DMS53 treated with DMSO at 0.1 percent for 48 hours (cell line): ENCODE measurements around the gene JAGN1.
"Not testable (repeated sequence)": the region's sequence is repeated elsewhere in the genome, so short reads cannot be mapped to it uniquely, and the experiment has no call there.

Experiments used
- DNase-seq: peaks from one replicate; lab custom pipeline; 2025; ENCODE audit not compliant: unreplicated experiment; lab: John Stamatoyannopoulos, UW

Gene JAGN1

GRCh38 chr3:9916734-9917680 is 26.6 kb downstream of the JAGN1 start, which contains the start of gene IL17RC:
Gene IL17RC, plus strand, starts transcription at chr3:9917098. Its CDS starts 218 bp downstream, at chr3:9917316.
- DNase-seq = peak; percentile 50

DNA sequence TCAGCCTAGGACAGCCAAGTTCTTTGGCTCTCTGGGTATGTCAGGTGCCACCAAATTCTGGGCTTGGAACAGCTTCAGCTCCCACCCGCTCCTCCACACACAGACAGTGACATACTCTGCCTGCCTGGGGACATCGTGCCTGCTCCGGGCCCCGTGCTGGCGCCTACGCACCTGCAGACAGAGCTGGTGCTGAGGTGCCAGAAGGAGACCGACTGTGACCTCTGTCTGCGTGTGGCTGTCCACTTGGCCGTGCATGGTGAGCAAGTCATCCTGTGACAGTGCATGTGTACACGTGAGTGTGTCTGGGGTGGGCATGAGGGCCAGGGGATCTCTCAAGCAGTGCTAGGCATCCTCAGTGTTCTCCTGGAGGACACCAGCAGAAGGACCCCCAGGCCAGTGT is 27.4 kb downstream of the JAGN1 start:
- no peak for DNase-seq

DNA sequence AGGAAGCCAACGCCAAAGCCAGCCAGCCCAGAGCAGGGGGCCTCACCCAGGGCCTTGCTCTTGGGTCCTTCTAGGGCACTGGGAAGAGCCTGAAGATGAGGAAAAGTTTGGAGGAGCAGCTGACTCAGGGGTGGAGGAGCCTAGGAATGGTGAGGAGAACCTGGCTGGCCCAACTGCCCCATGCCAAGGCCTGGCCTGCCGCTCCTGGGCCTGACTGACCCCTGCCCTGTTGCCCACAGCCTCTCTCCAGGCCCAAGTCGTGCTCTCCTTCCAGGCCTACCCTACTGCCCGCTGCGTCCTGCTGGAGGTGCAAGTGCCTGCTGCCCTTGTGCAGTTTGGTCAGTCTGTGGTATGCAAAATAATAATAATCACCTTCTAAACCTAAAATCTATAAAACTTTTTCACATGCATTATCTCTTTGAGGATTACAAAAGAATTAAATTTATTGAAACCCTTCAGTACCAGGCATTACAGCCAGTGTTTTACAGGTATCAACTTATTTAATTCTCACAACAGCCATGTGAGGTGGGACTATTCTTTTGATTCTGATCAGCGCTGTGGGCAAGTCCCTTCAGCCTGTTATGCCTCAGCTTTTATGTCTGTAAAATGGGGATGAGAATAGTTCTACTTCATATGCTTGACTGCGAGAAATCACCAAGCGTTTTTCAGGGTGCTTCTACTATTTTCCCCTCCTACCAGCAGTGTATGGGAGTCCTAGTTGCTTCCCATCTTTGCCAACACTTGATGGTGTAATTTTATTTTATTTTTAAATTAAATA is 28.0 kb downstream of the JAGN1 start:
- no peak for DNase-seq

DNA sequence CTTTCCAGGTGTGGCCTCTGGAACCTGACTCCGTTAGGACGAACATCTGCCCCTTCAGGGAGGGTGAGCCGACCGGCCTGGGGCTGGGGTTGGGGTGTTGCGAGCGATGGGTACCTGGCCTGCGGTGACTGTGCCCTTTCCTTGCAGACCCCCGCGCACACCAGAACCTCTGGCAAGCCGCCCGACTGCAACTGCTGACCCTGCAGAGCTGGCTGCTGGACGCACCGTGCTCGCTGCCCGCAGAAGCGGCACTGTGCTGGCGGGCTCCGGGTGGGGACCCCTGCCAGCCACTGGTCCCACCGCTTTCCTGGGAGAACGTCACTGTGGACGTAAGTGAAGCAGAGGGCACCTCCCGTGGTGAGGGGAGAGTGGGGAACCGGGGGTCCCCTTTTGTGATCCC is 37.7 kb downstream of the JAGN1 start:
- no peak for DNase-seq

DNA sequence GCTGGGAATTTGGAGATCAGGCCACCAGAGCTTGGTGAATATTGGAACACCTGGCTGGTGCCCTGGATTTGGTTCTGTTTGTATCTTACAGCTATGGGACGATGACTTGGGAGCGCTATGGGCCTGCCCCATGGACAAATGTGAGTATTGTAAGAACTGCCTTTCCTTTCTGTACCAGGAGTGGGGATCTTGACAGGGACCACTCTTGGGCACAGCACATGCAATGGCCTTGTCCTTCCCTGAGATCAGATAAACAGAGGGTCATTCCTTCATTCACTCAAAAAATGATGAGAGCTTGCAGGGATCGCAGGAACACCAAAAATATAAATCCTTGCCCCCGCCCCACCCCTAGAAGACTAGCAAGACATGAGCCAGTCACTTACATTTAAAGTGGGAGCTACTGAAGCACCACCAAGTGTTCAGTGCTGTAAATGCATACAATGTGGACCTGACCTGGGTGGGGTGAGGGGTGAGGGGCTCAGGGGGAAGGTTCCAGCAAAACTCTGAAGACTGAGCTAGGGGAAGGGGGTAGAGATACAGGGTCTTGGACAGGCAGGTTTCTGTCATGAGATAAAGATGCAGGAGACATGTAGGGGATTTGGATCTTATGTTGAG is 40.5 kb downstream of the JAGN1 start:
- DNase-seq = no peak

DNA sequence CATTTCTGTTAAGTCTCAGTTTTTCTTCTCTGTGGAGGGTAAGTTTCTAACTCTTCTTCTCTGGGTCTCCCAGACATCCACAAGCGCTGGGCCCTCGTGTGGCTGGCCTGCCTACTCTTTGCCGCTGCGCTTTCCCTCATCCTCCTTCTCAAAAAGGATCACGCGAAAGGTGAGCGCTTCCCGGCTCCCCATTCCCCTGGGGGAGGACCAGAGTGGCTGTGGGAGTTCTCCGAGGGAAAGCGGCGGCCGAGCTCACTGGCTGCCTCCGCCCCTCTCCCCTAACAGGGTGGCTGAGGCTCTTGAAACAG is 42.1 kb downstream of the JAGN1 start:
- DNase-seq = no peak

DNA sequence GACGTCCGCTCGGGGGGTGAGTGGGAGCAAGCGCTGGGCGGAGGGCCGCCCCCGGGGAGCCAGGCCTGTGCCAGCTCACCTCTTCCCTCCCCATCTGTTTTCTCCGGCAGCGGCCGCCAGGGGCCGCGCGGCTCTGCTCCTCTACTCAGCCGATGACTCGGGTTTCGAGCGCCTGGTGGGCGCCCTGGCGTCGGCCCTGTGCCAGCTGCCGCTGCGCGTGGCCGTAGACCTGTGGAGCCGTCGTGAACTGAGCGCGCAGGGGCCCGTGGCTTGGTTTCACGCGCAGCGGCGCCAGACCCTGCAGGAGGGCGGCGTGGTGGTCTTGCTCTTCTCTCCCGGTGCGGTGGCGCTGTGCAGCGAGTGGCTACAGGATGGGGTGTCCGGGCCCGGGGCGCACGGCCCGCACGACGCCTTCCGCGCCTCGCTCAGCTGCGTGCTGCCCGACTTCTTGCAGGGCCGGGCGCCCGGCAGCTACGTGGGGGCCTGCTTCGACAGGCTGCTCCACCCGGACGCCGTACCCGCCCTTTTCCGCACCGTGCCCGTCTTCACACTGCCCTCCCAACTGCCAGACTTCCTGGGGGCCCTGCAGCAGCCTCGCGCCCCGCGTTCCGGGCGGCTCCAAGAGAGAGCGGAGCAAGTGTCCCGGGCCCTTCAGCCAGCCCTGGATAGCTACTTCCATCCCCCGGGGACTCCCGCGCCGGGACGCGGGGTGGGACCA is 42.6 kb downstream of the JAGN1 start:
- peak; percentile 16 for DNase-seq

DNA sequence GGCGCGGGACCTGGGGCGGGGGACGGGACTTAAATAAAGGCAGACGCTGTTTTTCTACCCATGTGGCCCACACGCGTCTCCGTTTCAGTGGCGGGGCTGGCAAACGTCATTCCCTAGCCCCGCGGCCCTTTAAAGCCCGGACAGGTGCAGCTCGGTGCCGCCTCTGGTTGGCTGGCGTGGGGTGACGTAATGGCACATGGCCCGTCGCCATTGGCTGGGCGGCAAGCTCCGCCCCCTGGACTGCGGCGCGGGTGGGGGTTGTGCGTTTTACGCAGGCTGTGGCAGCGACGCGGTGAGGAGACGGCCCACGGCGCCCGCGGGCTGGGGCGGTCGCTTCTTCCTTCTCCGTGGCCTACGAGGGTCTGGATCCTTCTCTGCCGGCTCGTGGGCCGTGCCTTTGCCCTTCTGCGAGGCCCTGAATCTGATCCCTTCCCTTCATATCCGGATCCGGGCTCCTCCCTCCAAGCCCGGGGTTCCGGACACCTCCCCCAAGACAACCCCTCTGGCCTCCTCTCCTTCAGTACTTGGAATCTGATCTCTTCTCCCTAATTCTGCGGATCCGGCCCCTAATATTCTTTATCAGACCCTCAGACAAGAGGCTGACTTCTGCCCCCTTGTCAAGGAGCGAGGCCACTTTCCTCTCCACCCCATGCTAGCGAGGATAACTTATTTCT is 43.3 kb downstream of the JAGN1 start, which contains the start of gene CRELD1:
Gene CRELD1, plus strand, starts transcription at position 274 of the 674 bp plus-strand sequence. CDS start 605 bp downstream, outside the sequence.
- peak; percentile 54 for DNase-seq

DNA sequence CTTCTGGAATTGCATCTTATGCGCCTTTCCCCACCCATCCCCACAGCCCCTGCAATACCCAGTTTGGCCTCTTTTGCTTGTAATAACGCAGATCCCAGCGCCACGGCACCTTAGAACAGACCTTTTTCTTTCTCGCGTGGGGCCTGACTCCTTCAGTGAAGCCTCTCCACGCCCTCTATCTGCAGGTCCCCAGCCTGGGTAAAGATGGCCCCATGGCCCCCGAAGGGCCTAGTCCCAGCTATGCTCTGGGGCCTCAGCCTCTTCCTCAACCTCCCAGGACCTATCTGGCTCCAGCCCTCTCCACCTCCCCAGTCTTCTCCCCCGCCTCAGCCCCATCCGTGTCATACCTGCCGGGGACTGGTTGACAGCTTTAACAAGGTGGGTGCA is 43.8 kb downstream of the JAGN1 start:
- DNase-seq = no peak

GRCh38 chr3:9934993-9935392 is 44.6 kb downstream of the JAGN1 start:
- no peak for DNase-seq

DNA sequence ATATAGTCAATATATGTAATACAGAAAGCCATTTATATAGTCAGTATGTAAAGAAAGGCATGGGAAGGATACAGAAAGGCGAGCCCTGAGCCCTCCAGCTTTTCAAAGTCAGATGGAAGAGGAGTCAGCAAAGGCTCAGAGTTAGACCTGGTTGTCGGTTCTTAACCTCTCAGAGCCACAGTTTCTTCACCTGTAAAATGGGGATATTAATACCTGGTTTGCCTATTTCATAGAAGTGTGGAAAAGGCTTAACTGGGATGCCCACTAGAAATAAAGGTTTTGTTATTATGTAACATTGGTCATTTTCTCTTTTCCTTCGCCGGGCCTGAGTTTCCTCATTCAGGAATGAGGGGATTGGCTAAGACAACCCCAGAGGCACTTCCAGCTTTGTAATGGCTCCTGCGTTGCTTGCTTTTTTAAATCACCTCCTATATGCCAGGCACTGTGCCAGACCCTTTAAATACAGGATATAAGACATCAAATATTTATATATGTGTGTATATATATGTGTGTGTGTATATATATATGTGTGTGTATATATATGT is 45.6 kb downstream of the JAGN1 start:
- DNase-seq = no peak

- no peak for DNase-seq
Measured at GRCh38 chr3:9937486-9938238, 47.3 kb downstream of the JAGN1 start.

- DNase-seq = no peak
Measured at GRCh38 chr3:9938966-9939365, 48.6 kb downstream of the JAGN1 start.

- DNase-seq = not testable (repeated sequence)
Measured at GRCh38 chr3:9939906-9940305, 49.5 kb downstream of the JAGN1 start.

GRCh38 chr3:9940746-9941145 is 50.3 kb downstream of the JAGN1 start:
- DNase-seq = no peak

GRCh38 chr3:9942164-9942563 is 51.8 kb downstream of the JAGN1 start:
- no peak for DNase-seq

DNA sequence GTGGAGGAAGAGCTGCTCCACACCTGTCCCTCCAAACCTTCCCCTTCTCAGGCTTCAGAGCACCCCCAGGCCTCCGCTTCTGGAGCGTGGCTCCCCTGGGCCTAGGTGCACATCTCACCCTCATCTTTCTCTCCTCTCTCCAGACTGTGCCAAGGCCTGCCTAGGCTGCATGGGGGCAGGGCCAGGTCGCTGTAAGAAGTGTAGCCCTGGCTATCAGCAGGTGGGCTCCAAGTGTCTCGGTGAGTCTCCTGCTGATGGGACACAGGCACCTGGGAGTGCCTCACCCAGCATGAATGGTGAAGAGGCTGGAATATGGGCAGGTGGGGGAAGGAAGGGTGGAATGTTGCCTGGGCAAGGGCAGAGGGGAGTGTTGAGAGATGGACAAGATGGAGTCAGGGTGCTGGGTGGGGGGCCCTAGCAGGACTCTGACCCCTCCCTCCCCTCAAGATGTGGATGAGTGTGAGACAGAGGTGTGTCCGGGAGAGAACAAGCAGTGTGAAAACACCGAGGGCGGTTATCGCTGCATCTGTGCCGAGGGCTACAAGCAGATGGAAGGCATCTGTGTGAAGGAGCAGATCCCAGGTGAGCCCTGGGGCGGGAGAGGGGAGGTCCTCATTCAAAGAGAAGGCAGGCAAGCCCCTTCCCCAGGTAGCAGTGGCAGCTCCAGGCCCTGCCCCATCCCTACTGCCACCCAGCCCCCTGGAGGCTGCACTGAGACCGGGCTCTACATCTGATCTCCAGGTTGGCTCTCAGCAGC is 52.7 kb downstream of the JAGN1 start:
- DNase-seq = no peak
